Bronchial epithelial cell (primary cell): ENCODE measurements around the gene PLA1A. TPM values are rescaled to one million over a fixed set of nuclear protein-coding genes. Genes with fewer than 3 reads are reported as not detected.
"Not testable (repeated sequence)": the region's sequence is repeated elsewhere in the genome, so short reads cannot be mapped to it uniquely, and the experiment has no call there.

Experiments used
- DNase-seq: peaks from one replicate; pipeline ENCODE4 v3.0.0-alpha.2; 2010; ENCODE audit warnings: low read depth
- FAIRE-seq: peaks from 2 replicates; lab custom pipeline; 2011; peaks lifted over from hg19 to GRCh38; lab: Jason Lieb, UNC
- H3K27me3 ChIP-seq: 2 replicates; pipeline ENCODE4 v1.5.1; 2011; ENCODE audit warnings: low read length; ENCODE audit not compliant: control insufficient read depth, insufficient read depth
- H3K36me3 ChIP-seq: 2 replicates; pipeline ENCODE4 v1.5.1; 2011; ENCODE audit warnings: low read length; ENCODE audit not compliant: control insufficient read depth, insufficient read depth
- H3K4me3 ChIP-seq: 2 replicates; pipeline ENCODE4 v1.5.1; 2011; ENCODE audit warnings: mild to moderate bottlenecking, low read depth, low read length, control low read depth
- CTCF ChIP-seq: IDR thresholded peaks from 2 replicates; pipeline ENCODE4 v1.5.1; 2011; ENCODE audit warnings: mild to moderate bottlenecking, moderate library complexity, low read length, control low read depth, inconsistent platforms; ENCODE audit not compliant: insufficient read depth, severe bottlenecking
- total RNA-seq: library from RNA; depleted of rRNA; stranded (reverse); fragments of >200 nt; gene quantifications from 2 replicates; pipeline ENCODE4 v1.2.1, GENCODE V29; 2014

The PLA1A gene
- total RNA-seq, 1 donor from 2014 or later = not detected

- no peak for TF ChIP-seq CTCF
- H3K27me3 ChIP-seq = no peaks in the 10 kb centered on the region
- DNase-seq (no peak), FAIRE-seq (no peak)
- no peak overlapping the region for H3K4me3 ChIP-seq
- no peaks in the 10 kb centered on the region for H3K36me3 ChIP-seq
Observed at GRCh38 chr3:119590706-119591105, 7.0 kb upstream of the PLA1A start.

- DNase-seq (no peak), FAIRE-seq (no peak)
- Histone ChIP-seq H3K36me3 (no peaks in the 10 kb centered on the region), H3K4me3 (no peak overlapping the region), H3K27me3 (no peaks in the 10 kb centered on the region)
- TF ChIP-seq CTCF = no peak
Observed at GRCh38 chr3:119592861-119593260, 4.8 kb upstream of the PLA1A start.

GRCh38 chr3:119594066-119594465 lies 3.6 kb upstream of the PLA1A start:
- Histone ChIP-seq H3K36me3 (no peaks in the 10 kb centered on the region), H3K27me3 (no peaks in the 10 kb centered on the region), H3K4me3 (no peak overlapping the region)
- FAIRE-seq = no peak
- TF ChIP-seq CTCF = no peak
- no peak for DNase-seq

- not testable (repeated sequence) for H3K4me3 ChIP-seq, DNase-seq, H3K27me3 ChIP-seq, FAIRE-seq, H3K36me3 ChIP-seq
Observed at GRCh38 chr3:119594929-119595328, 2.8 kb upstream of the PLA1A start.

- no peak overlapping the region for H3K4me3 ChIP-seq
- H3K36me3 ChIP-seq = no peaks in the 10 kb centered on the region
- DNase-seq (no peak), FAIRE-seq (no peak)
- TF ChIP-seq CTCF = no peak
- H3K27me3 ChIP-seq = no peaks in the 10 kb centered on the region
Observed at GRCh38 chr3:119595639-119596334, 1.9 kb upstream of the PLA1A start.

GRCh38 chr3:119596398-119596797 lies 1.3 kb upstream of the PLA1A start:
- no peak for TF ChIP-seq CTCF
- Histone ChIP-seq H3K36me3 (no peaks in the 10 kb centered on the region), H3K27me3 (no peaks in the 10 kb centered on the region), H3K4me3 (no peak overlapping the region)
- FAIRE-seq = no peak
- DNase-seq = no peak
